Measurements from ENCODE around the gene MRPS9. TPM values are rescaled to one million over a fixed set of nuclear protein-coding genes. Genes with fewer than 3 reads are reported as not detected.

MRPS9 gene
- total and polyA plus RNA-seq, 2 experiments from 2014 or later = 64.7 to 78.9 TPM

DNA sequence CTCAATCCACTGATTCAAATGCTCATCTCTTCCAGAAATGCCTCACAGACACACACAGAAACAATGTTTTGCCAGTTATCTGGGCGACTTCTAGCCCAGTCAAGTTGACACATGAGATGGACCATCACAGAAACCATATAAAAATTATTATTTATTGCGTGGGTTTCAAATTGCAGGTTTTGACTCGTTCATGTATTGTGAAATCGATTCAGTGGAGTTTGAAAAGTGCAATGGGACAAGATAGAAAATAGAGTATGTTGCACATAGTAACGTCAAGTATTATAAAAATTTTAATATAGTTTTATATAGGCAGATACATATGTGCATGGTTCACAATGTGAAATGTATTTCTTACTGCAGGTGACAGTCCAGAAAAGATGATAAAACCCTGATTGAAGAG lies 100.8 kb downstream of the MRPS9 start:
- H2AFZ ChIP-seq = no peak overlapping the region
- Mint-ChIP-seq H3K4me1 (no peaks in the 10 kb centered on the region; the same call in 2 of the 3 replicates), H3K36me3 (ENCODE audit: low read depth) (no peaks in the 10 kb centered on the region), H3K27ac (no peak overlapping the region), H3K9me3 (no peaks in the 10 kb centered on the region), H3K27me3 (ENCODE audit: insufficient read depth, low read depth, poor library complexity) (peaks cover 10% of the 10 kb centered on the region), H3K4me3 (no peak overlapping the region)
- no peaks in the 10 kb centered on the region for H3K27me3 ChIP-seq (ENCODE audit: insufficient read depth)
- no peak overlapping the region for H3K4me3 ChIP-seq
- no peaks in the 10 kb centered on the region for H3K79me2 ChIP-seq (replicated peaks; ENCODE audit: insufficient read depth)
- H3F3A ChIP-seq (replicated peaks; ENCODE audit: low read depth) = no peaks in the 10 kb centered on the region
- H3K9me2 ChIP-seq (ENCODE audit: insufficient read depth) = no peaks in the 10 kb centered on the region; the same call in 1 of the 2 replicates
- TF ChIP-seq CREB1 (CRISPR knock-in tag; IDR thresholded peaks at IDR 0.05; ENCODE audit: low read depth) (no peak), ZNF331 (CRISPR knock-in tag; IDR thresholded peaks at IDR 0.05; ENCODE audit: low read depth) (no peak), NANOG (IDR thresholded peaks at IDR 0.05; ENCODE audit: borderline replicate concordance) (no peak), POLR2AphosphoS5 (IDR thresholded peaks at IDR 0.05; ENCODE audit: low read depth) (no peak), JUNB (IDR thresholded peaks at IDR 0.05; ENCODE audit: unreplicated experiment) (no peak), EZH2 (IDR thresholded peaks at IDR 0.05; ENCODE audit: low read depth, unreplicated experiment) (no peak), STAT1 (IDR thresholded peaks at IDR 0.05; ENCODE audit: unreplicated experiment) (no peak), EZH2phosphoT487 (IDR thresholded peaks at IDR 0.05; ENCODE audit: unreplicated experiment) (no peak), ZNF114 (CRISPR knock-in tag; IDR thresholded peaks at IDR 0.05) (no peak)
- TF ChIP-seq, protein P1, sequence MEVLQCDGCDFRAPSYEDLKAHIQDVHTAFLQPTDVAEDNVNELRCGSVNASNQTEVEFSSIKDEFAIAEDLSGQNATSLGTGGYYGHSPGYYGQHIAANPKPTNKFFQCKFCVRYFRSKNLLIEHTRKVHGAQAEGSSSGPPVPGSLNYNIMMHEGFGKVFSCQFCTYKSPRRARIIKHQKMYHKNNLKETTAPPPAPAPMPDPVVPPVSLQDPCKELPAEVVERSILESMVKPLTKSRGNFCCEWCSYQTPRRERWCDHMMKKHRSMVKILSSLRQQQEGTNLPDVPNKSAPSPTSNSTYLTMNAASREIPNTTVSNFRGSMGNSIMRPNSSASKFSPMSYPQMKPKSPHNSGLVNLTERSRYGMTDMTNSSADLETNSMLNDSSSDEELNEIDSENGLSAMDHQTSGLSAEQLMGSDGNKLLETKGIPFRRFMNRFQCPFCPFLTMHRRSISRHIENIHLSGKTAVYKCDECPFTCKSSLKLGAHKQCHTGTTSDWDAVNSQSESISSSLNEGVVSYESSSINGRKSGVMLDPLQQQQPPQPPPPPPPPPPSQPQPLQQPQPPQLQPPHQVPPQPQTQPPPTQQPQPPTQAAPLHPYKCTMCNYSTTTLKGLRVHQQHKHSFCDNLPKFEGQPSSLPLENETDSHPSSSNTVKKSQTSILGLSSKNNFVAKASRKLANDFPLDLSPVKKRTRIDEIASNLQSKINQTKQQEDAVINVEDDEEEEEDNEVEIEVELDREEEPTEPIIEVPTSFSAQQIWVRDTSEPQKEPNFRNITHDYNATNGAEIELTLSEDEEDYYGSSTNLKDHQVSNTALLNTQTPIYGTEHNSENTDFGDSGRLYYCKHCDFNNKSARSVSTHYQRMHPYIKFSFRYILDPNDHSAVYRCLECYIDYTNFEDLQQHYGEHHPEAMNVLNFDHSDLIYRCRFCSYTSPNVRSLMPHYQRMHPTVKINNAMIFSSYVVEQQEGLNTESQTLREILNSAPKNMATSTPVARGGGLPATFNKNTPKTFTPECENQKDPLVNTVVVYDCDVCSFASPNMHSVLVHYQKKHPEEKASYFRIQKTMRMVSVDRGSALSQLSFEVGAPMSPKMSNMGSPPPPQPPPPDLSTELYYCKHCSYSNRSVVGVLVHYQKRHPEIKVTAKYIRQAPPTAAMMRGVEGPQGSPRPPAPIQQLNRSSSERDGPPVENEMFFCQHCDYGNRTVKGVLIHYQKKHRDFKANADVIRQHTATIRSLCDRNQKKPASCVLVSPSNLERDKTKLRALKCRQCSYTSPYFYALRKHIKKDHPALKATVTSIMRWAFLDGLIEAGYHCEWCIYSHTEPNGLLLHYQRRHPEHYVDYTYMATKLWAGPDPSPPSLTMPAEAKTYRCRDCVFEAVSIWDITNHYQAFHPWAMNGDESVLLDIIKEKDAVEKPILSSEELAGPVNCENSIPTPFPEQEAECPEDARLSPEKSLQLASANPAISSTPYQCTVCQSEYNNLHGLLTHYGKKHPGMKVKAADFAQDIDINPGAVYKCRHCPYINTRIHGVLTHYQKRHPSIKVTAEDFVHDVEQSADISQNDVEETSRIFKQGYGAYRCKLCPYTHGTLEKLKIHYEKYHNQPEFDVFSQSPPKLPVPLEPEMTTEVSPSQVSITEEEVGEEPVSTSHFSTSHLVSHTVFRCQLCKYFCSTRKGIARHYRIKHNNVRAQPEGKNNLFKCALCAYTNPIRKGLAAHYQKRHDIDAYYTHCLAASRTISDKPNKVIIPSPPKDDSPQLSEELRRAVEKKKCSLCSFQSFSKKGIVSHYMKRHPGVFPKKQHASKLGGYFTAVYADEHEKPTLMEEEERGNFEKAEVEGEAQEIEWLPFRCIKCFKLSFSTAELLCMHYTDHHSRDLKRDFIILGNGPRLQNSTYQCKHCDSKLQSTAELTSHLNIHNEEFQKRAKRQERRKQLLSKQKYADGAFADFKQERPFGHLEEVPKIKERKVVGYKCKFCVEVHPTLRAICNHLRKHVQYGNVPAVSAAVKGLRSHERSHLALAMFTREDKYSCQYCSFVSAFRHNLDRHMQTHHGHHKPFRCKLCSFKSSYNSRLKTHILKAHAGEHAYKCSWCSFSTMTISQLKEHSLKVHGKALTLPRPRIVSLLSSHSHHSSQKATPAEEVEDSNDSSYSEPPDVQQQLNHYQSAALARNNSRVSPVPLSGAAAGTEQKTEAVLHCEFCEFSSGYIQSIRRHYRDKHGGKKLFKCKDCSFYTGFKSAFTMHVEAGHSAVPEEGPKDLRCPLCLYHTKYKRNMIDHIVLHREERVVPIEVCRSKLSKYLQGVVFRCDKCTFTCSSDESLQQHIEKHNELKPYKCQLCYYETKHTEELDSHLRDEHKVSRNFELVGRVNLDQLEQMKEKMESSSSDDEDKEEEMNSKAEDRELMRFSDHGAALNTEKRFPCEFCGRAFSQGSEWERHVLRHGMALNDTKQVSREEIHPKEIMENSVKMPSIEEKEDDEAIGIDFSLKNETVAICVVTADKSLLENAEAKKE (CRISPR knock-in tag; IDR thresholded peaks at IDR 0.05) = no peak
- TF ChIP-seq, protein P2, sequence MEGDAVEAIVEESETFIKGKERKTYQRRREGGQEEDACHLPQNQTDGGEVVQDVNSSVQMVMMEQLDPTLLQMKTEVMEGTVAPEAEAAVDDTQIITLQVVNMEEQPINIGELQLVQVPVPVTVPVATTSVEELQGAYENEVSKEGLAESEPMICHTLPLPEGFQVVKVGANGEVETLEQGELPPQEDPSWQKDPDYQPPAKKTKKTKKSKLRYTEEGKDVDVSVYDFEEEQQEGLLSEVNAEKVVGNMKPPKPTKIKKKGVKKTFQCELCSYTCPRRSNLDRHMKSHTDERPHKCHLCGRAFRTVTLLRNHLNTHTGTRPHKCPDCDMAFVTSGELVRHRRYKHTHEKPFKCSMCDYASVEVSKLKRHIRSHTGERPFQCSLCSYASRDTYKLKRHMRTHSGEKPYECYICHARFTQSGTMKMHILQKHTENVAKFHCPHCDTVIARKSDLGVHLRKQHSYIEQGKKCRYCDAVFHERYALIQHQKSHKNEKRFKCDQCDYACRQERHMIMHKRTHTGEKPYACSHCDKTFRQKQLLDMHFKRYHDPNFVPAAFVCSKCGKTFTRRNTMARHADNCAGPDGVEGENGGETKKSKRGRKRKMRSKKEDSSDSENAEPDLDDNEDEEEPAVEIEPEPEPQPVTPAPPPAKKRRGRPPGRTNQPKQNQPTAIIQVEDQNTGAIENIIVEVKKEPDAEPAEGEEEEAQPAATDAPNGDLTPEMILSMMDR (conservative IDR thresholded peaks at IDR 0.05; ENCODE audit: low read depth in 2 of 2) = no peak
- TF ChIP-seq, protein P3, sequence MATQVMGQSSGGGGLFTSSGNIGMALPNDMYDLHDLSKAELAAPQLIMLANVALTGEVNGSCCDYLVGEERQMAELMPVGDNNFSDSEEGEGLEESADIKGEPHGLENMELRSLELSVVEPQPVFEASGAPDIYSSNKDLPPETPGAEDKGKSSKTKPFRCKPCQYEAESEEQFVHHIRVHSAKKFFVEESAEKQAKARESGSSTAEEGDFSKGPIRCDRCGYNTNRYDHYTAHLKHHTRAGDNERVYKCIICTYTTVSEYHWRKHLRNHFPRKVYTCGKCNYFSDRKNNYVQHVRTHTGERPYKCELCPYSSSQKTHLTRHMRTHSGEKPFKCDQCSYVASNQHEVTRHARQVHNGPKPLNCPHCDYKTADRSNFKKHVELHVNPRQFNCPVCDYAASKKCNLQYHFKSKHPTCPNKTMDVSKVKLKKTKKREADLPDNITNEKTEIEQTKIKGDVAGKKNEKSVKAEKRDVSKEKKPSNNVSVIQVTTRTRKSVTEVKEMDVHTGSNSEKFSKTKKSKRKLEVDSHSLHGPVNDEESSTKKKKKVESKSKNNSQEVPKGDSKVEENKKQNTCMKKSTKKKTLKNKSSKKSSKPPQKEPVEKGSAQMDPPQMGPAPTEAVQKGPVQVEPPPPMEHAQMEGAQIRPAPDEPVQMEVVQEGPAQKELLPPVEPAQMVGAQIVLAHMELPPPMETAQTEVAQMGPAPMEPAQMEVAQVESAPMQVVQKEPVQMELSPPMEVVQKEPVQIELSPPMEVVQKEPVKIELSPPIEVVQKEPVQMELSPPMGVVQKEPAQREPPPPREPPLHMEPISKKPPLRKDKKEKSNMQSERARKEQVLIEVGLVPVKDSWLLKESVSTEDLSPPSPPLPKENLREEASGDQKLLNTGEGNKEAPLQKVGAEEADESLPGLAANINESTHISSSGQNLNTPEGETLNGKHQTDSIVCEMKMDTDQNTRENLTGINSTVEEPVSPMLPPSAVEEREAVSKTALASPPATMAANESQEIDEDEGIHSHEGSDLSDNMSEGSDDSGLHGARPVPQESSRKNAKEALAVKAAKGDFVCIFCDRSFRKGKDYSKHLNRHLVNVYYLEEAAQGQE (IDR thresholded peaks at IDR 0.05; ENCODE audit: unreplicated experiment) = no peak
- TF ChIP-seq, protein P4, sequence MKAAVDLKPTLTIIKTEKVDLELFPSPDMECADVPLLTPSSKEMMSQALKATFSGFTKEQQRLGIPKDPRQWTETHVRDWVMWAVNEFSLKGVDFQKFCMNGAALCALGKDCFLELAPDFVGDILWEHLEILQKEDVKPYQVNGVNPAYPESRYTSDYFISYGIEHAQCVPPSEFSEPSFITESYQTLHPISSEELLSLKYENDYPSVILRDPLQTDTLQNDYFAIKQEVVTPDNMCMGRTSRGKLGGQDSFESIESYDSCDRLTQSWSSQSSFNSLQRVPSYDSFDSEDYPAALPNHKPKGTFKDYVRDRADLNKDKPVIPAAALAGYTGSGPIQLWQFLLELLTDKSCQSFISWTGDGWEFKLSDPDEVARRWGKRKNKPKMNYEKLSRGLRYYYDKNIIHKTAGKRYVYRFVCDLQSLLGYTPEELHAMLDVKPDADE (IDR thresholded peaks at IDR 0.05) = no peak
- ATAC-seq (no peak), DNase-seq (ENCODE audit: low spot score) (no peak)
- H3K4me2 ChIP-seq = no peak overlapping the region
- H3K27ac ChIP-seq (ENCODE audit: low read depth) = no peak overlapping the region
- no peaks in the 10 kb centered on the region for H3K36me3 ChIP-seq (ENCODE audit: insufficient read depth)
- H4K20me1 ChIP-seq (replicated peaks; ENCODE audit: insufficient read depth) = no peaks in the 10 kb centered on the region
- no peaks in the 10 kb centered on the region for H3K4me1 ChIP-seq (ENCODE audit: insufficient read depth)

All from GM23338 (cell line).